Bone marrow (tissue), 2 donors: ENCODE data around the gene ITGA5.

Source experiments
- DNase-seq, 2 donors: peaks; one replicate each; lab custom pipeline; 2025; lab: John Stamatoyannopoulos, UW

The ITGA5 gene

GRCh38 chr12:54352891-54353874, 65.9 kb downstream of the ITGA5 start:
- no peak for DNase-seq

GRCh38 chr12:54352022-54352531, 67.0 kb downstream of the ITGA5 start:
- peak in 1 of 2 donors; percentile 24 for DNase-seq

DNA sequence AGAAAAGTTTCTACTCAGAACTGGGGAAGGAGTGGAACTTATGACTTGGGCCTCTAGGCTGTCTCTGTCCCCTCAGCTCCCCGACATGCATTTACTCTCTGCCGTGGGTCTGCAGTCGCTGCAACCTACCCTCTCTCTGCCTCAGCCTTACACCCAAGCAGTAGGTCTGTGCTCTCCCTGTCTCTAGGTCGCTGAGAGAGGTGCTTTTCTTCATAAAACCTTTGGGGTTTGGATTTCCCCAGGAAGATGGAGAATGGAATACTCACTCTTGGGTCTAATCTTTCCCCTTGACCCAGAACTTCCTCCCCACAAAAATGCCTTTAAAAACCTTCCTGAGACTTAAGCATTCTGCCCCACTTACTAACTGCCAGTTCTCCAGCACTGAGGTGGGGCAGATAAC, 67.7 kb downstream of the ITGA5 start:
- DNase-seq, result no peak

DNA sequence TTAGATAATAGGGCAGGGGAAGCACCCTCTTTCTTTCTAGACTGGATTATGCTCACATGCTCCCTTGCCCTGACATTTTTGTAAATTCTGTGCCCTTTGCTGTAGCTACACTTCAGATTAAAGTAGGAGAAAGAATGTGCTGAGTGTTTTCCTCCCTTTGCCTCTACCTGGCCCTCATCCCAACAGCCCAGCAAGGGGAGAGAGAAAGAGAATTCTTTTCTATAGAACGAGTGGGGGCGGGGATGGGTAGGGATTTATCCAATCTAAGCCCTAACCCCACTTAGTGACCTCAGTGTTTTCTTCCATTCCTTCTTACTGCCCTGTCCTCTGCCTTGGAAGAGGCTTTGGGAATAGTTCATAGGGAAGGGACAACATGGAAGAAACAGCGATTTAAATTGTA, 68.3 kb downstream of the ITGA5 start:
- no peak for DNase-seq

DNA sequence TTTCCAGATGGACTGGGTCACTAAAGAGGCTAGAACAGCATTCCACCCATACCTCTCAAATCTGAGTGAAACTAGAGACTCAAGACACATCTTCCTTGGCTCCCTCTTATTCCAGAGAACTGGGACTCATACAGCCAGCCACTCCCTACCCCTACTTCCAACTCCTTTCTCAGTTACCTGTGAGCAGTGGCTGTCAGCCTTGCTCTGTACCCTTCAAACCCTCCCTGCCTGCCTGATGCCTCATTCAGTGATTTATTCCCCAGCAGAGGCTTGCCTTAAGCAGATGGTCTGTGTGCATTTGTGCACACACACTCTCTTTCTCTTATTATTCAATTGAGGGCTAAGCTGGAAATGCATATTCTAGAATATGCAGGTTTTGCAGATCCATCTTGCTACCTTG, 69.4 kb downstream of the ITGA5 start:
- DNase-seq, result no peak

- DNase-seq, result no peak
Observed at GRCh38 chr12:54349036-54349435, 70.0 kb downstream of the ITGA5 start.
